Right atrium auricular region (tissue), 2 donors: ENCODE results near the gene POLR2E. TPM values are rescaled to one million over a fixed set of nuclear protein-coding genes. Genes with fewer than 3 reads are reported as not detected.

ENCODE experiments used
- DNase-seq: peaks from one replicate; pipeline ENCODE4 v3.0.0-alpha.2; 2019; ENCODE audit warnings: low spot score
- H3K27ac ChIP-seq, 2 donors: fragments of 200-600 bp; sonication (generic); 1 replicate in 1 of 2; 2 replicates in 1 of 2; pipeline ENCODE4 v1.5.1; 2016 to 2019
- H3K27me3 ChIP-seq, 2 donors: fragments of 200-600 bp; sonication (generic); one replicate each; pipeline versions ENCODE4 v1.5.1 to v1.6.0; 2017 to 2019
- H3K36me3 ChIP-seq: fragments of 200-600 bp; sonication (generic); one replicate; pipeline ENCODE4 v1.5.1; 2016
- H3K4me1 ChIP-seq, 2 donors: fragments of 200-600 bp; sonication (generic); one replicate each; pipeline versions ENCODE4 v1.5.1 to v1.6.0; 2017 to 2019
- H3K4me3 ChIP-seq, 2 donors: fragments of 200-600 bp; sonication (generic); 1 replicate in 1 of 2; 2 replicates in 1 of 2; pipeline ENCODE4 v1.5.1; 2017 to 2019; ENCODE audit warnings: mild to moderate bottlenecking in 1 of 2, moderate library complexity in 1 of 2
- H3K9me3 ChIP-seq, 2 donors: fragments of 200-600 bp; sonication (generic); one replicate each; pipeline ENCODE4 v1.5.1; 2019
- total RNA-seq, 2 donors: library from RNA; depleted of rRNA; stranded (reverse); fragments of >200 nt; gene quantifications; one replicate each; pipeline ENCODE4 v1.1.0, GENCODE V29; 2016
- TF ChIP-seq, protein P1 (sequence below), 2 donors: fragments of 200-600 bp; sonication (generic); IDR thresholded peaks; one replicate each; pipeline ENCODE4 v1.5.1; 2019; ENCODE audit warnings: antibody characterized with exemption in 2 of 2

Gene POLR2E
- total RNA-seq, 2 donors from 2014 or later: 149 to 252 TPM

DNA sequence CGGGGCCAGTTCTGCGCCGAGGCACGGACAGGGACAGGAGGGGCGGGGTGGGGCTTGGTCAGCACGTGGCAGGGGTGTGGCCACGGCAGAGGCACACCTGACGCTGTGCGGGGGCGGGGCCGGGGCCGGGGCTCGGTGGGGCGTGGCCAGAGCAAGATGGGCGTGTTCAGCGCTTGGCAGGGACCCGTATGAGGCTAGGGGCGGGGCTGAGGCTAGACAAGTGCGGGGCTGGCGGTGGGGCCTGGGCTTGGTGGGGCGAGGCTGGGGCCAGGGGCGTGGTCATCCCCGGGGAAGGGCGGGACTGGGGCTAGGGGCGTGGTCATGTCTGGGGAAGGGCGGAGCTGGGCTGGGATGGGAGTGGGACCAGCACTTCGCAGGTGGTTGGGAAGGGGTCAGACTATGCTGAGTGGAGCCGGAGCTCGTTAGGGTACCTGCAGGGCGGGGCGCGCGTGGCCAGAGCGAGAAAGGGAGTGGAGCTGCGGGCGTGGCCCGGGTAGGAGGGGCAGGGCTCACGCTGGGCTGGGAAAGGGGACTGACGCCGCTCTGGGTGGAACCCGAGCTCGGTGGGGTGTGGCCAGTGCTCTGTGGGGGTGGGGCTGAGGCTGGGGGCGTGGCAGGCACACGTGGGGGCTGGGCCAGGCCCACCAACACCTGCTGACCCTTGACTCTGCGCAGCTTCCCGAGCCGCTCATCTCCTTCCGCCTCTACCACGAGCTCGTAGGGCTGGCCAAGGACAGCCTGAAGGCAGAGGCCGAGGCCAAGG is 12.8 kb downstream of the POLR2E start:
- TF ChIP-seq, protein P1, sequence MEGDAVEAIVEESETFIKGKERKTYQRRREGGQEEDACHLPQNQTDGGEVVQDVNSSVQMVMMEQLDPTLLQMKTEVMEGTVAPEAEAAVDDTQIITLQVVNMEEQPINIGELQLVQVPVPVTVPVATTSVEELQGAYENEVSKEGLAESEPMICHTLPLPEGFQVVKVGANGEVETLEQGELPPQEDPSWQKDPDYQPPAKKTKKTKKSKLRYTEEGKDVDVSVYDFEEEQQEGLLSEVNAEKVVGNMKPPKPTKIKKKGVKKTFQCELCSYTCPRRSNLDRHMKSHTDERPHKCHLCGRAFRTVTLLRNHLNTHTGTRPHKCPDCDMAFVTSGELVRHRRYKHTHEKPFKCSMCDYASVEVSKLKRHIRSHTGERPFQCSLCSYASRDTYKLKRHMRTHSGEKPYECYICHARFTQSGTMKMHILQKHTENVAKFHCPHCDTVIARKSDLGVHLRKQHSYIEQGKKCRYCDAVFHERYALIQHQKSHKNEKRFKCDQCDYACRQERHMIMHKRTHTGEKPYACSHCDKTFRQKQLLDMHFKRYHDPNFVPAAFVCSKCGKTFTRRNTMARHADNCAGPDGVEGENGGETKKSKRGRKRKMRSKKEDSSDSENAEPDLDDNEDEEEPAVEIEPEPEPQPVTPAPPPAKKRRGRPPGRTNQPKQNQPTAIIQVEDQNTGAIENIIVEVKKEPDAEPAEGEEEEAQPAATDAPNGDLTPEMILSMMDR (IDR thresholded peaks at IDR 0.05): no peak

DNA sequence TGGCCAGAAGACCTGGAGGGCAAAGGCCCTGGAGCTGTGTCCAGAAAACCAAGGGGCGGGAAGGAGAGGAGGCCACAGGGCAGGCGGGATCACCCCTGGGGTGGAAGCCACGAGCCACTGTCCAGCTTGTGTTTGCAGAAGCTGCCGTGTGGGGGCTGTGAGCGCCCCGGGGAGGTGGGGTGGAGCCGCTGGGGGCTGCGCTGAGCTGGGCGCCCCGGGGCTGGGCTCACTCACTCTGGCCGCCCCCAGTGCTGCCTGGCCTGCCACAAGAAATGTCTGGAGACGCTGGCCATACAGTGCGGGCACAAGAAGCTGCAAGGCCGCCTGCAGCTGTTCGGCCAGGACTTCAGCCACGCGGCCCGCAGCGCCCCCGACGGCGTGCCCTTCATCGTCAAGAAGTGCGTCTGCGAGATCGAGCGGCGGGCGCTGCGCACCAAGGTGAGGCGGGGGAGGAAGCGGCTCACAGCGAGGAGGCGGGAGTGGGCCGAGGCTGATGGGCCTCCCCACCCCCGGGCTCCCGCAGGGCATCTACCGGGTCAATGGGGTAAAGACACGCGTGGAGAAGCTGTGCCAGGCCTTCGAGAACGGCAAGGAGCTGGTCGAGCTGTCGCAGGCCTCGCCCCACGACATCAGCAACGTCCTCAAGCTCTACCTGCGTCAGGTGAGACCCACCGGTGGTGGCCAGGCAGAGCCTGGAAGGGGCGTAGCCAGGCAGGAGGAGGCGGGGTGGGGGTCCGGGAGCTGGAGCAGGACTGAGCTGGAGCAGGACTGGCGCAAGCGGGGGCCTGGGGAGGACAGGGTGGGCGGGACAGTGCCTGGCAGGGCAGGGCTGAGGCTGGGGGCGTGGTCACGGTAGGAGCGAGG is 13.6 kb downstream of the POLR2E start:
- Histone ChIP-seq H3K27me3 (no peaks in the 10 kb centered on the region), H3K4me3 (no peak overlapping the region), H3K4me1 (peaks cover 0 to 18% of the 10 kb centered on the region in 2 donors), H3K9me3 (no peaks in the 10 kb centered on the region), H3K27ac (no peak overlapping the region), H3K36me3 (no peaks in the 10 kb centered on the region)
- no peak for DNase-seq
- TF ChIP-seq, protein P1 (IDR thresholded peaks at IDR 0.05): no peak

More for the DNA sequence above, 12.8 kb downstream of the POLR2E start:
- Histone ChIP-seq H3K4me1 (peaks cover 0 to 18% of the 10 kb centered on the region in 2 donors), H3K27me3 (no peaks in the 10 kb centered on the region), H3K27ac (no peak overlapping the region), H3K4me3 (peak overlapping the region in 1 of 2 donors; percentile 26), H3K9me3 (no peaks in the 10 kb centered on the region), H3K36me3 (no peaks in the 10 kb centered on the region)
- no peak for DNase-seq

DNA sequence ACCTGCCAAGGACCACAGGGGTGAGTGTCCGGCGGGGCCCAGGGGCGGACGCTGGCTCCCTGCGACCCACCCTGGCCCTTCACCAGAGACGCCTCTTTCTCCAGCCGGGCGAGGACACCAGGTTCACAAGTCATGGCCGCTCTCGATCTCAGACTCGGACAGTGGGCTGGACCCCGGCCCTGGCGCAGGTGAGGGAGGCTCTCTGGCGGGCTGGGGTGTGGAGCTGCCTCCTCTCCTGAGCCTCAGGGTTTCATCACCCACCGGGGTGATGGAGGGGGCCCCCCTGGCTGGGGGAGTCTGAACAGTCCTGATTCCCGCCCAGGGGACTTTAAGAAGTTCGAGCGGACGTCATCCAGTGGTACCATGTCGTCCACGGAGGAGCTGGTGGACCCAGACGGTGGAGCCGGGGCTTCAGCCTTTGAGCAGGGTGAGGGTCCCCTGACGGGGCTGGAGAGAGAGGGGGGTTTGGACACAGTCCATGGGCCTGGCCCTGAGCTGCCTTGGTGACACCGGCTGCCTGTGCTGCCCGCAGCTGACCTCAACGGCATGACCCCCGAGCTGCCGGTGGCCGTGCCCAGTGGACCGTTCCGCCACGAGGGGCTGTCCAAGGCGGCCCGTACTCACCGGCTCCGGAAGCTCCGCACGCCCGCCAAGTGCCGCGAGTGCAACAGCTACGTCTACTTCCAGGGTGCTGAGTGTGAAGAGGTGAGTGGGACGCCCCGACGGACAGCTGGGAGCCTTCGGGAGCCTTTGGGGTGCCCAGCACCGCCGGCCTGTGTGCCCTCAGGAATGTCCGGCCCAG is 14.6 kb downstream of the POLR2E start:
- Histone ChIP-seq H3K4me1 (peaks cover 0 to 18% of the 10 kb centered on the region in 2 donors), H3K27ac (no peak overlapping the region), H3K9me3 (no peaks in the 10 kb centered on the region), H3K36me3 (no peaks in the 10 kb centered on the region), H3K27me3 (no peaks in the 10 kb centered on the region), H3K4me3 (no peak overlapping the region)
- TF ChIP-seq, protein P1 (IDR thresholded peaks at IDR 0.05): no peak
- DNase-seq: no peak

DNA sequence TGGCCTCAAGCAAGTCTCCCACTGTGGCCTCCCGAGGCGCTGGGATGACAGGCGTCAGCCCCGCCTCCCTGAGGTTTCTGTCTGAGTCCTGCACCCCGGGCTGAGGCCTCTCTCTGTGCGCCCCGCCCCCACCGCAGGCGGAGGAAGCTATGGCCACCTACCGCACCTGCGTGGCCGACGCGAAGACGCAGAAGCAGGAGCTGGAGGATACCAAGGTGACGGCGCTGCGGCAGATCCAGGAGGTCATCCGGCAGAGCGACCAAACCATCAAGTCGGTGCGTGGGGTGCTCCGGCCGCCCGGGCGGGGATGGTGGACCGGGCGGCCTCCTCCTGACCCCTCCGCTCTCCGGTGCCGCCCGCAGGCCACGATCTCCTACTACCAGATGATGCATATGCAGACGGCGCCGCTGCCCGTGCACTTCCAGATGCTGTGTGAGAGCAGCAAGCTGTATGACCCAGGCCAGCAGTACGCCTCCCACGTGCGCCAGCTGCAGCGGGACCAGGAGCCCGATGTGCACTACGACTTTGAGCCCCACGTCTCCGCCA is 15.5 kb downstream of the POLR2E start:
- DNase-seq: no peak
- TF ChIP-seq, protein P1 (IDR thresholded peaks at IDR 0.05): no peak
- Histone ChIP-seq H3K36me3 (no peaks in the 10 kb centered on the region), H3K27me3 (no peaks in the 10 kb centered on the region), H3K4me3 (no peak overlapping the region), H3K27ac (no peak overlapping the region), H3K4me1 (peaks cover 0 to 18% of the 10 kb centered on the region in 2 donors), H3K9me3 (no peaks in the 10 kb centered on the region)

DNA sequence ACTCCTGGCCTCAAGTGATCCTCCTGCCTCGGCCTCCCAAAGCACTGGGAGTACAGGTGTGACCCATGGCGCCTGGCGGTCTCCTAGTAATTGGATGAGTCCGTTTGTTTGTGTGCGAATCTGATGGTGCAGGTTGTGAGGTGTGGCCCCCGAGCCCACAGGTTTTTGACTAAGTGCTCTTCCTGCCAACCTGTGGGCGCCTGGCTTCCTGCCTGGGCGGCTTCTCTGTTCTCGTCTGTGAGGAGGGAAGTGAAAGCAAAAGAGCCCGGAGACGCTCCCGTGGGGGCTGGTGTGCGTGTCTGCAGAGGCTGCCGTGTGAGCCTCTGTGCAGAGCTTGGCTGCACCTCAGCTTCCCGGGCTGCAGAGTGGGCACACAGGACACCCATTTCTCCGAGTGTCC is 18.2 kb downstream of the POLR2E start:
- Histone ChIP-seq H3K4me1 (peaks cover 0 to 4% of the 10 kb centered on the region in 2 donors), H3K27me3 (no peaks in the 10 kb centered on the region), H3K4me3 (no peak overlapping the region), H3K9me3 (no peaks in the 10 kb centered on the region), H3K27ac (no peak overlapping the region), H3K36me3 (no peaks in the 10 kb centered on the region)
- TF ChIP-seq, protein P1 (IDR thresholded peaks at IDR 0.05): no peak
- no peak for DNase-seq
